Measurements from ENCODE around the gene KLHL34.

DNA sequence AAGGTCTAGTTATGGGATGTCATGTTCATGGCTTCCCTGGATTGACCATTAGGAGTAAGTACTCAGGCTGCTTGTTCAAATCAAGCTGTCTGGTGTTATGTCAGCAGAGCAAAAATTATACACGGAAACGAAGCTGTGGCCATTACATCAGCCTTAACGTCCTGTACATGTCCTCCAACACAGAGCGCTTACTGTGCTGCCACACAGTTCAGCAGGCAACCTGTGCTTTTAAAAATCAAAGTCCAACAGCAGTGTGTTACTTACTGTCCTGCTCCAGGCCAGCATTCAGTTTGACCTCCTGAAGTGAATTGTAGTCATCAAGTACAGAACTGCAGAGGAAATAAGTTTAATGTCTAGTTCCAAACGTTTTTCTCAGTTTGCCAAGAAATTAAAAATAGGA lies 46.0 kb downstream of the KLHL34 start:
- TF ChIP-seq ZNF274 (IDR thresholded peaks at IDR 0.05; ENCODE audit: low read depth, low read length) = no peak
- TF ChIP-seq YY1 (IDR thresholded peaks at IDR 0.05; ENCODE audit: insufficient read depth, insufficient read length) = no peak
- TF ChIP-seq SUZ12 (IDR thresholded peaks at IDR 0.05; ENCODE audit: extremely low read depth, insufficient read depth, insufficient read length) = no peak
